Activated T-cell treated with anti-CD3 and anti-CD28 coated beads, Interleukin-2, amount 50 U/mL, for 72 hours (primary cell): ENCODE measurements around the gene SEZ6L. TPM values are rescaled to one million over a fixed set of nuclear protein-coding genes. Genes with fewer than 3 reads are reported as not detected.
A peak's percentile ranks its signal among the peaks of the same experiment; 100 is the strongest.

Source experiments
- ATAC-seq, 2 donors: fragments of 150-1000 bp; cut with Tn5 transposase; replicated peaks in 1 of 2; 2 replicates each; pipeline ENCODE4 v1.10.0; 2021; ENCODE audit warnings: moderate library complexity in 2 of 2, mild to moderate bottlenecking in 1 of 2
- DNase-seq, 2 donors: peaks; one replicate each; pipeline ENCODE4 v3.0.0; 2021 to 2022; ENCODE audit warnings: mixed read lengths in 1 of 2
- H3K27ac Mint-ChIP-seq: one replicate; pipeline ENCODE4 v1.8.0; 2022; ENCODE audit warnings: mild to moderate bottlenecking, moderate library complexity, mixed read lengths
- H3K27me3 Mint-ChIP-seq: one replicate; pipeline ENCODE4 v1.8.0; 2022; ENCODE audit warnings: low read depth, mixed read lengths
- H3K36me3 Mint-ChIP-seq, 2 donors: one replicate each; pipeline ENCODE4 v1.8.0; 2022; ENCODE audit warnings: mixed read lengths in 2 of 2, mild to moderate bottlenecking in 1 of 2; ENCODE audit not compliant: insufficient read depth in 2 of 2
- H3K4me1 Mint-ChIP-seq: one replicate; pipeline ENCODE4 v1.8.0; 2022; ENCODE audit warnings: low read depth, mixed read lengths
- H3K4me3 Mint-ChIP-seq, 2 donors: one replicate each; pipeline ENCODE4 v1.8.0; 2022; ENCODE audit warnings: mild to moderate bottlenecking in 2 of 2, mixed read lengths in 2 of 2, moderate library complexity in 2 of 2
- H3K9me3 Mint-ChIP-seq, 2 donors: one replicate each; pipeline ENCODE4 v1.8.0; 2022; ENCODE audit warnings: mixed read lengths in 2 of 2
- total RNA-seq, 2 donors: library from RNA; stranded (reverse); gene quantifications; one replicate each; pipeline ENCODE4 v1.2.3, GENCODE V29; 2022

The SEZ6L gene
- total RNA-seq, 2 donors from 2014 or later, result 0.05 TPM; not detected in 1

DNA sequence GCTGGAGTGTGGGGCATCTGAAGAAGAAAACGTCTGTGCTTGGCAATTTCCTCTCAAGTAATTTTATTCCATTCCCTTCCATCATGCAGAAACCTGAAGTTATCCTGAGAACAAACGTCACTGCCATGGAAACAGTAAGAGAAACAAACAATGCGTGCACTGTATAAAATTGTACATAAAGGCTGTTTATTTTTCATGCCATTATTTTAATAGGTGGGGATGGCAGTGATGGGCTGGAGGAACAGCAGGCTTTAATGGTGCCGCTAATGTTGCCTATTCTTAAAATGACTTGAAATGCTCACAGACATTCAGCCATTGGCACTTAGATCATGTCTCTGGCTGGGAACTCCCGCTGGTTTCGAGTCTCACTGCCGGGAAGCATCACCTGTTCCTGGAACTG lies 7.5 kb upstream of the SEZ6L start:
- H3K4me1 Mint-ChIP-seq, result no peaks in the 10 kb centered on the region
- no peaks in the 10 kb centered on the region for H3K36me3 Mint-ChIP-seq
- no peak overlapping the region for H3K27ac Mint-ChIP-seq
- H3K4me3 Mint-ChIP-seq, result no peak overlapping the region
- no peaks in the 10 kb centered on the region for H3K9me3 Mint-ChIP-seq
- DNase-seq (no peak), ATAC-seq (no peak)
- peaks cover 41% of the 10 kb centered on the region for H3K27me3 Mint-ChIP-seq

- H3K36me3 Mint-ChIP-seq, result no peaks in the 10 kb centered on the region
- no peak overlapping the region for H3K27ac Mint-ChIP-seq
- peaks cover 50% of the 10 kb centered on the region for H3K27me3 Mint-ChIP-seq
- no peaks in the 10 kb centered on the region for H3K4me1 Mint-ChIP-seq
- no peaks in the 10 kb centered on the region for H3K9me3 Mint-ChIP-seq
- ATAC-seq, result no peak
- no peak overlapping the region for H3K4me3 Mint-ChIP-seq
- no peak for DNase-seq
These were observed 6.3 kb upstream of the SEZ6L start for GRCh38 chr22:26162926-26163325.

DNA sequence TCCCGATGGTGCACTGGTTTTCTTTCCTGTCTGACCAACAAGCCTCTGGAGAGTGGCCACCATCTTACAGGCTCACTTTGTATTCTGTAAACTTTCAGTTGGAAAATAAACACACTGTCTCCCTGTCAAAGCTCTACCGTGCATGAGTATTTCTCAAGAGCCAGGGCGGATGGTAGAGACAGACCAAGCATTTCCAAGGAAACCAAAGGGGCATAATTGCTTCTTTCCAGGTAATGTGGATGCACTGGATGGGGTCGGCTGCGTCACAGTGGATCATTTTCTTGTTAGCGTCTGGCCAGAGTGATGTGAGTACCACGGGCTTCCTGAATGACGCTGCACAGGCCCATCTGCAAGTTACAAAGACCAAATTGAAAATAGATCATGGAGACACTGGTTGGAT lies 5.1 kb upstream of the SEZ6L start:
- H3K4me3 Mint-ChIP-seq, result no peak overlapping the region
- DNase-seq, result no peak
- ATAC-seq, result no peak
- peaks cover 56% of the 10 kb centered on the region for H3K27me3 Mint-ChIP-seq
- H3K9me3 Mint-ChIP-seq, result no peaks in the 10 kb centered on the region
- H3K4me1 Mint-ChIP-seq, result no peaks in the 10 kb centered on the region
- H3K27ac Mint-ChIP-seq, result no peak overlapping the region
- H3K36me3 Mint-ChIP-seq, result no peaks in the 10 kb centered on the region

DNA sequence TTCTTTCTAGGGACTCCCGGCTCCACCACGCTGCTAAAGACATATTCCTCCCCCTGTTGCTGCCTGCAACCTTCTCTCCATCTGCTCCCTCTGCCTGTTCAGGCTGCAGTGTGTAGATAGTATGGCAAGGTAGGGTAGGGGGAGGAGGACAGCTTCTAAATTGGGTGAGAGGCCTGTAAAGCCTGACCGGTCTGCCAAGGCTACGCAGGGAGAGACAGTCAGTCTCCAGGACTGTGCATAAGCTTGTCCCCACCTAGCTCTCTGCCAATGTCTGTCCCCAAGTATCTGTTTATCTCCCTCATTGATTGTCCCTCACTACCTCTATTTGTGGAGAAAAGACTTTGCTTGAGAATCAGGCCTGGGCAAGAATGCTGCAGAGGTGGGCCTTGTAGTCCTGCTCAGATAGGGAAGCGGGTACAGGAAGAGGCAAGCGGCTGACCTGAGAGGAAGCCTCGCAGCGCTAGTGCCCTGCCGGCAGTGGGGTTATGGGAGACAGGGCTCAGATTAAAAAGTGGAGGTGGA lies 871 bp upstream of the SEZ6L start:
- DNase-seq (no peak), ATAC-seq (no peak)
- H3K36me3 Mint-ChIP-seq, result no peaks in the 10 kb centered on the region
- H3K4me1 Mint-ChIP-seq, result no peaks in the 10 kb centered on the region
- no peak overlapping the region for H3K27ac Mint-ChIP-seq
- peaks cover 73% of the 10 kb centered on the region for H3K27me3 Mint-ChIP-seq
- no peaks in the 10 kb centered on the region for H3K9me3 Mint-ChIP-seq
- H3K4me3 Mint-ChIP-seq, result peak overlapping the region; percentile 8 to 42

DNA sequence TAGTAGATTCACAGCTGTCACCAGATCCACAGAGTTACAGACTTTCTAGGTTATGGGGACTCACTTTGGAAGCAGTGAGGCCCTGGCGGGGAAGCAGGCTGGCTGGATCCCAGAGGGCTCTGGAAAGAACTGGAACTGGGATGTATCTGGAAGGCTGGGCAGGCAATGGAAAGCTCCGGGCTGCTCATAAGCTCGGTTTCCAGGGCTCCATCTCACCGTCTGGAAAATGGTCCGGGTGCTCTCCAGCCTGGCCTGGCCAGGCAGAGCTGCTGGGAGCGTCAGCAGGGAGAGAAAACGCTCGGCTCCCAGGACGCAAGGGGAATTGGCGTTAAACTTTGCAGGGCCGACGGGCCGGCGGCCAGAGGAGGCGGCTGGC lies 335 bp upstream of the SEZ6L start:
- Mint-ChIP-seq H3K4me3 (peak overlapping the region; percentile 21 to 42), H3K27ac (no peak overlapping the region), H3K9me3 (no peaks in the 10 kb centered on the region), H3K27me3 (peaks cover 78% of the 10 kb centered on the region), H3K4me1 (no peaks in the 10 kb centered on the region), H3K36me3 (no peaks in the 10 kb centered on the region)
- ATAC-seq (no peak), DNase-seq (no peak)

DNA sequence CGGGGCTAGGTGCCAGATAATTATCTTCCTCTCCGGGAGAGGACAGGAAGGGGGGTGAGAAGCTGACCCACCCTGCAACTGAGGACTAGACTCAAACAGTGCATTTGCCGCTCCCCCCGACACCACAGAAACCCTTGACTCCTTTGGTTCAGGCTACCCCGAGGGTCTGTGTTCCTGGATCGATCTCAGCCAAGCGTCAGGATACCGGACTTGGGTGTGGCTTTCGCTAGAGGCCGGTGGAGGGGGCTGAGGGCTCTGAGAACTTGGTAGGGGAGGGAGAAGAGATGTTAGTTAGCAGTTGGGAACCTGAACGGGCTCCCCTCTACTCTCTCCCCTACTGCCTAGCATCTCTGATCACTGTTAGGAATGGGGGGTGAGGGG lies 840 bp downstream of the SEZ6L start:
- ATAC-seq (no peak), DNase-seq (no peak)
- peaks cover 83% of the 10 kb centered on the region for H3K27me3 Mint-ChIP-seq
- H3K4me3 Mint-ChIP-seq, result peak overlapping the region in 1 of 2 donors; percentile 12
- no peaks in the 10 kb centered on the region for H3K9me3 Mint-ChIP-seq
- no peaks in the 10 kb centered on the region for H3K36me3 Mint-ChIP-seq
- H3K27ac Mint-ChIP-seq, result no peak overlapping the region
- H3K4me1 Mint-ChIP-seq, result no peaks in the 10 kb centered on the region

DNA sequence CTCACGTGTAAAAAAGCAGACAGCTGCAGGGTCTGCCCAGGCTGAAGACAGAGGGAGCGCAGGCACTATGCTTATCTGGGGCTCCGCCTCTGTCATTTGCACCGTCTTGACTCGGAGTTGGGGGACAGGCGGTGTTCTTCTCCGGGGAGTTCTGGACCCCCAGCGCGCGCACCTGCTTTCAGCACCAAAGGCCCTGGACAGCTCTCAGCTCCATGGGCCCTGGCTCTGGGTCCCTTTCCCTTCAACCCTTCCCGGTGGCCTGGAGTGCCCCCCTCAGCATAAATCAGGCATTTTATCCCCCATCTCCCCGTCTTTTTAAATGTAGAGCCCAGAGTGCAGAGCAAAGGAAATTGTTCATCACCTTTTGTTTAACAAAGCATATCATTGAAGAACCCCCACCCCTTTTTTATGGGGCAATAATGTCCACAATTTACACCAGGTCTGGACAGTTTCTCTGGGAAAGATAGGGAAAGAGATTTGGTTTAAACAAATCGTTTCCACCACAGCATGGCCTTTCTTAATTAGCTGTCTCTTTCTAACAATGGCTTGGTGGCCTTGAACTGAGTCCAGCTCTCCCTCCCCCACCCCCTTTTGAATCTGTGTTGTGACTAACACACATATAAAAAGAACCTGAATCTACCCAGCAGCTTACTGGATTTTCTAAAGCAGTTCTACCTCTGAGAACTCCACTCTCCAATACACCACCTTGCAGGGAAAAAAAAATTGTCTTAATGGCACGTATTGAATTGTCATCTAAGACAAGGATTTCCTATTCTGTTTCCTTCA lies 1.7 kb downstream of the SEZ6L start:
- peak in 1 of 2 donors; percentile 3 for DNase-seq

GRCh38 chr22:26172389-26172990 lies 3.2 kb downstream of the SEZ6L start:
- H3K9me3 Mint-ChIP-seq, result no peaks in the 10 kb centered on the region
- ATAC-seq (peak in 1 of 2 donors; percentile 37), DNase-seq (peak; percentile 28 to 34)
- no peaks in the 10 kb centered on the region for H3K4me1 Mint-ChIP-seq
- H3K27ac Mint-ChIP-seq, result no peak overlapping the region
- H3K4me3 Mint-ChIP-seq, result no peak overlapping the region
- H3K27me3 Mint-ChIP-seq, result peaks cover 62% of the 10 kb centered on the region
- H3K36me3 Mint-ChIP-seq, result no peaks in the 10 kb centered on the region

More for the DNA sequence above, 1.7 kb downstream of the SEZ6L start:
- Mint-ChIP-seq H3K4me1 (no peaks in the 10 kb centered on the region), H3K4me3 (no peak overlapping the region), H3K36me3 (no peaks in the 10 kb centered on the region), H3K27ac (no peak overlapping the region), H3K9me3 (no peaks in the 10 kb centered on the region), H3K27me3 (peaks cover 74% of the 10 kb centered on the region)
- no peak for ATAC-seq

DNA sequence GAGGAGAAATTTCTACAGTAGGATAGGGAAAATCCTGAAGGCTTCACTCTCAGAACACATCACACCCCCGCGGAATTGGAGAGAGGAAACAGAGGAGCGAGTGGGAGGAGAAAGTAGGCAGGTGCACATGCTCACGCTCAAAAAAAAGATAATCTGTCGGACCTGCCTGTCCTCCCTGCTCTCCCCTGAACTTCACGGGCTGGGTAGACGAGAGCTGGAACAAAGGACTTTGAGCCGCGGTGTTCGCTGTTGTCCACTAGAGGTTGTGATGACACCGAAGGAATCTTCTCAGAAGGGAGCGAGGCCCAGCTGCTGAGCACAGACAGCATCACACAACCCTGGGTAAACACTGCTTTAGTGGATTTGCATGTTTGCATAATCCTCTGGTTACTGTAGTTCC lies 5.0 kb downstream of the SEZ6L start:
- no peak for DNase-seq
- Mint-ChIP-seq H3K27ac (no peak overlapping the region), H3K4me1 (no peaks in the 10 kb centered on the region), H3K9me3 (no peaks in the 10 kb centered on the region), H3K36me3 (no peaks in the 10 kb centered on the region), H3K27me3 (peaks cover 46% of the 10 kb centered on the region), H3K4me3 (no peak overlapping the region)
- no peak for ATAC-seq

- DNase-seq (no peak), ATAC-seq (no peak)
- no peak overlapping the region for H3K27ac Mint-ChIP-seq
- peaks cover 23% of the 10 kb centered on the region for H3K27me3 Mint-ChIP-seq
- peaks cover 0 to 2% of the 10 kb centered on the region in 2 donors for H3K9me3 Mint-ChIP-seq
- H3K4me3 Mint-ChIP-seq, result no peak overlapping the region
- no peaks in the 10 kb centered on the region for H3K4me1 Mint-ChIP-seq
- peaks cover 0 to 1% of the 10 kb centered on the region in 2 donors for H3K36me3 Mint-ChIP-seq
These were observed 13.5 kb downstream of the SEZ6L start for GRCh38 chr22:26182723-26183122.

DNA sequence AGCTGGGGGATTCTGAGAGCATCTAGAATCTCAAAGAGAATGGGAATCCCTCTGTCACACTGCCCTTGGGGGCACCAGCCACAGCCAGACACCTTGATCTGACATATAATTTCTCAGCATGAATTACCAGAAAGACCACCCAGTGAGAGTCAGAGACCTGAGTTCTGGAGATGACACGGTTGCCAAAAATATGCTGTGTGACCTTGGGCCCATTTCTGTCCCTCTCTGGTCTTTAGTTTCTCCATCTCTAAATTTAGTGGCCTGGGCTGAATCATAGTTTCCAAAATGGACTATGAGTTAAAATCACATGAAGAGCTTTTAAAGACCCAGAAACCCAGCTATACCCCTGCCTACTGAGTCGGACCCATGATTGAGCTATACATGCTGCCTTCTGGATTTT lies 15.9 kb downstream of the SEZ6L start:
- no peak for DNase-seq
- no peaks in the 10 kb centered on the region for H3K4me1 Mint-ChIP-seq
- ATAC-seq, result no peak
- H3K36me3 Mint-ChIP-seq, result peaks cover 0 to 1% of the 10 kb centered on the region in 2 donors
- peaks cover 22% of the 10 kb centered on the region for H3K27me3 Mint-ChIP-seq
- H3K4me3 Mint-ChIP-seq, result no peak overlapping the region
- no peak overlapping the region for H3K27ac Mint-ChIP-seq
- no peaks in the 10 kb centered on the region for H3K9me3 Mint-ChIP-seq

GRCh38 chr22:26188341-26188740 lies 19.1 kb downstream of the SEZ6L start:
- Mint-ChIP-seq H3K27ac (no peak overlapping the region), H3K4me1 (no peaks in the 10 kb centered on the region), H3K36me3 (peaks cover 0 to 1% of the 10 kb centered on the region in 2 donors), H3K27me3 (peaks cover 15% of the 10 kb centered on the region), H3K4me3 (no peak overlapping the region), H3K9me3 (peaks cover 0 to 2% of the 10 kb centered on the region in 2 donors)
- ATAC-seq, result no peak
- DNase-seq, result no peak

GRCh38 chr22:26194313-26194712 lies 25.1 kb downstream of the SEZ6L start:
- H3K27ac Mint-ChIP-seq, result no peak overlapping the region
- no peaks in the 10 kb centered on the region for H3K36me3 Mint-ChIP-seq
- ATAC-seq (no peak), DNase-seq (no peak)
- H3K9me3 Mint-ChIP-seq, result peaks cover 0 to 2% of the 10 kb centered on the region in 2 donors
- H3K27me3 Mint-ChIP-seq, result no peaks in the 10 kb centered on the region
- H3K4me3 Mint-ChIP-seq, result no peak overlapping the region
- no peaks in the 10 kb centered on the region for H3K4me1 Mint-ChIP-seq
